ENCODE results near the gene GALNT9. TPM values are rescaled to one million over a fixed set of nuclear protein-coding genes. Genes with fewer than 3 reads are reported as not detected.

The GALNT9 gene
- total RNA-seq, 1 donor from 2014 or later, result 2.1 TPM

DNA sequence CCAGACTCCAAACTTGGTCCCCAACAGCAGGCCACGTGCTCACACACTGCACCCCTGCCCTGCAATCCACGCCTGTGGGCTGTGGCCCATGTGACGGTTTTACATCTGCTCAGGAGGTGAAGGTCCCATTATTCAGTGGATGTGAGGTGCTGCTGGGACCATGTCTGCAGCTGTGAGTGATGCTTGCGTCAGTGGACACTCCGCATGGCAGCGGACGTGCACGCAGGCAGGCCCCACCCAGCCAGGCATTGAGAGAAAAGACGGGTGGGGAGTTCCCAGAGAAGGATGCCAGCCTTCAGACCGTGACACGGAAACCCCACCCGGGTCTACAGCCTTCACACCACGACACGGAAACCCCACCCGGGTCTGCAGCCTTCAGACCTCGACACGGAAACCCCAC is 117.6 kb downstream of the GALNT9 start:
- no peak for TF ChIP-seq EZH2 (IDR thresholded peaks at IDR 0.05; ENCODE audit: insufficient read depth, low read length)
- TF ChIP-seq, protein P1, sequence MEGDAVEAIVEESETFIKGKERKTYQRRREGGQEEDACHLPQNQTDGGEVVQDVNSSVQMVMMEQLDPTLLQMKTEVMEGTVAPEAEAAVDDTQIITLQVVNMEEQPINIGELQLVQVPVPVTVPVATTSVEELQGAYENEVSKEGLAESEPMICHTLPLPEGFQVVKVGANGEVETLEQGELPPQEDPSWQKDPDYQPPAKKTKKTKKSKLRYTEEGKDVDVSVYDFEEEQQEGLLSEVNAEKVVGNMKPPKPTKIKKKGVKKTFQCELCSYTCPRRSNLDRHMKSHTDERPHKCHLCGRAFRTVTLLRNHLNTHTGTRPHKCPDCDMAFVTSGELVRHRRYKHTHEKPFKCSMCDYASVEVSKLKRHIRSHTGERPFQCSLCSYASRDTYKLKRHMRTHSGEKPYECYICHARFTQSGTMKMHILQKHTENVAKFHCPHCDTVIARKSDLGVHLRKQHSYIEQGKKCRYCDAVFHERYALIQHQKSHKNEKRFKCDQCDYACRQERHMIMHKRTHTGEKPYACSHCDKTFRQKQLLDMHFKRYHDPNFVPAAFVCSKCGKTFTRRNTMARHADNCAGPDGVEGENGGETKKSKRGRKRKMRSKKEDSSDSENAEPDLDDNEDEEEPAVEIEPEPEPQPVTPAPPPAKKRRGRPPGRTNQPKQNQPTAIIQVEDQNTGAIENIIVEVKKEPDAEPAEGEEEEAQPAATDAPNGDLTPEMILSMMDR (IDR thresholded peaks at IDR 0.05; ENCODE audit: insufficient read depth, low read depth, low read length), result no peak
- H3K27me3 Mint-ChIP-seq (ENCODE audit: low read depth, unreplicated experiment), result peaks cover 54% of the 10 kb centered on the region

DNA sequence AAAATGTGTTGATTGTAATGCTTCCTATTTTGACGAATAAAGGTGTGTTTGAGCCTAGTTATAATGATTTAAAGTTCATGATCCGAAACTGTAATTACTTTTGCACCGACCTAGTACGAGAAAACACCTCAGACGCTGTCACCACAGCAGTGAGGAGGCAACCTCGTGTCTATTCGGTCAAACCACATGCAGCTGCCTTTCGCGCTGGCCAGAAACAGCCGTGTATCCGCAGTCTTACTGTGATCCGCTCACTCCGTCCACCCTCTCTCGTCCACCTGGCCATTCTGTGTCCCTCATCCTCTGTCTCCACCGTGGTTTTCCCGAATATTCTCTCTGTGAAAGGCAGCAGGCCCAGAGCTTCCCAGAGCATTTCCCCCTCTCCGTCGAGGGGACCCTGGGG is 118.1 kb downstream of the GALNT9 start:
- H3K9me3 ChIP-seq (ENCODE audit: insufficient read depth, low read depth, low read length), result no peaks in the 10 kb centered on the region
- TF ChIP-seq EZH2 (IDR thresholded peaks at IDR 0.05; ENCODE audit: insufficient read depth, low read length), result no peak
- TF ChIP-seq, protein P1 (IDR thresholded peaks at IDR 0.05; ENCODE audit: insufficient read depth, low read depth, low read length), result no peak
- H3K79me2 ChIP-seq (ENCODE audit: insufficient read depth, low read length), result no peaks in the 10 kb centered on the region
- no peaks in the 10 kb centered on the region for H3K4me1 ChIP-seq (ENCODE audit: insufficient read depth, low read length)
- H3K27ac Mint-ChIP-seq (ENCODE audit: unreplicated experiment), result no peak overlapping the region
- H3K4me2 ChIP-seq (ENCODE audit: low read length), result no peak overlapping the region
- DNase-seq (ENCODE audit: low read depth), result no peak
- peaks cover 51% of the 10 kb centered on the region for H3K27me3 Mint-ChIP-seq (ENCODE audit: low read depth, unreplicated experiment)
- H3K27me3 ChIP-seq (ENCODE audit: insufficient read depth, low read length), result no peaks in the 10 kb centered on the region
- H3K9ac ChIP-seq (ENCODE audit: low read length), result no peak overlapping the region
- H3K27ac ChIP-seq (ENCODE audit: low read depth, low read length), result no peak overlapping the region
- no peaks in the 10 kb centered on the region for H4K20me1 ChIP-seq (ENCODE audit: insufficient read depth, low read length)
- no peak overlapping the region for H3K4me3 ChIP-seq (ENCODE audit: insufficient read depth, low read depth, low read length)
- H3K9me3 Mint-ChIP-seq (ENCODE audit: unreplicated experiment), result peaks cover 20% of the 10 kb centered on the region
- no peaks in the 10 kb centered on the region for H3K36me3 ChIP-seq (ENCODE audit: insufficient read depth, low read length)
- FAIRE-seq, result no peak
- H2AFZ ChIP-seq (ENCODE audit: low read depth, low read length), result no peak overlapping the region
- H3K4me3 Mint-ChIP-seq (ENCODE audit: unreplicated experiment), result no peak overlapping the region
- H3K4me1 Mint-ChIP-seq (ENCODE audit: low read depth, unreplicated experiment), result peaks cover 1% of the 10 kb centered on the region
- peaks cover 9% of the 10 kb centered on the region for H3K36me3 Mint-ChIP-seq (ENCODE audit: low read depth, unreplicated experiment)

More for the DNA sequence above, 117.6 kb downstream of the GALNT9 start:
- no peak overlapping the region for H3K27ac Mint-ChIP-seq (ENCODE audit: unreplicated experiment)
- Histone ChIP-seq H3K27me3 (ENCODE audit: insufficient read depth, low read length) (no peaks in the 10 kb centered on the region), H3K36me3 (ENCODE audit: insufficient read depth, low read length) (no peaks in the 10 kb centered on the region), H2AFZ (ENCODE audit: low read depth, low read length) (no peak overlapping the region), H3K9ac (ENCODE audit: low read length) (no peak overlapping the region), H3K27ac (ENCODE audit: low read depth, low read length) (no peak overlapping the region), H3K79me2 (ENCODE audit: insufficient read depth, low read length) (no peaks in the 10 kb centered on the region), H3K4me2 (ENCODE audit: low read length) (no peak overlapping the region), H4K20me1 (ENCODE audit: insufficient read depth, low read length) (no peaks in the 10 kb centered on the region), H3K4me3 (ENCODE audit: insufficient read depth, low read depth, low read length) (no peak overlapping the region), H3K4me1 (ENCODE audit: insufficient read depth, low read length) (no peaks in the 10 kb centered on the region), H3K9me3 (ENCODE audit: insufficient read depth, low read depth, low read length) (no peaks in the 10 kb centered on the region)
- peaks cover 1% of the 10 kb centered on the region for H3K4me1 Mint-ChIP-seq (ENCODE audit: low read depth, unreplicated experiment)
- no peak overlapping the region for H3K4me3 Mint-ChIP-seq (ENCODE audit: unreplicated experiment)
- FAIRE-seq, result no peak
- peaks cover 21% of the 10 kb centered on the region for H3K9me3 Mint-ChIP-seq (ENCODE audit: unreplicated experiment)
- no peak for DNase-seq (ENCODE audit: low read depth)
- peaks cover 12% of the 10 kb centered on the region for H3K36me3 Mint-ChIP-seq (ENCODE audit: low read depth, unreplicated experiment)

DNA sequence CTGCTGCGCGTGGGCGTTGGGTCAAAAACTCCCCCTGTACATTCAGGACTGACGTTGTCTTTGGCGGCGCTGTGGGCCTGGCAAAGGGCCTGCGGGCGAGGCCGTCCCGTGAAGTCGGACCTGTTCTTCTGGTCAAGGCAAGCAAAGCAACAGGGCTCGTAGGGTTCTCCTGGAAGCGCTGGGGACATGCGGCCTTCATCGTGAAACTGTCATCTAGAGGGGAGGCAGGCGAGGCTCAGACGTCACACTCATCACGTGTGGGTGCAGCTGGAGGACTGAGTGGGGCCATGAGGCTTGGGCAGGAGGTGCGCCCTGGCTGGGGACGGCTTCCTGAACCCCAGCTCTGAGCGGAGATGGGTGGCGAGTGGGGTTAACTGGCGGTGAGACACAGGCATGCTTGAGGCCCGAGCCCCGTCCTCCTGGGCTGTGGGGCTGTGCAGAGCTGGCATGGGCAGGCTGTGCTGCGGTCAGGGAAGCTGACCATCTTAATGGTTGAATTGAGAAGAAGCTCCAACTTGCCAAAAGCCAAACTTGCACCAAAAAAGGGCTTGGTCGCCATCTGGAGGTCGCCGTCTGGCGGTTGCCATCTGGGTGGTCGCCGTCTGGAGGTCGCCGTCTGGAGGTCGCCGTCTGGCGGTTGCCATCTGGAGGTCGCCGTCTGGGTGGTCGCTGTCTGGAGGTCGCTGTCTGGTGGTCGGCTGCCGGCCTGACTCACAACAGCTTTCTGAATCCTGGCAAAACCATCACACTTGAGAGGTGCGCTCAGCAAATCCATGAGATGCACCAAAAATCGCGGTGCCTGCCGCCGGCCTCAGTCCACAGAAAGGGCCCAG is 119.0 kb downstream of the GALNT9 start:
- Mint-ChIP-seq H3K9me3 (ENCODE audit: unreplicated experiment) (peaks cover 20% of the 10 kb centered on the region), H3K4me1 (ENCODE audit: low read depth, unreplicated experiment) (peaks cover 1% of the 10 kb centered on the region), H3K4me3 (ENCODE audit: unreplicated experiment) (no peak overlapping the region), H3K27me3 (ENCODE audit: low read depth, unreplicated experiment) (peaks cover 50% of the 10 kb centered on the region), H3K27ac (ENCODE audit: unreplicated experiment) (no peak overlapping the region), H3K36me3 (ENCODE audit: low read depth, unreplicated experiment) (peaks cover 7% of the 10 kb centered on the region)
- Histone ChIP-seq H3K79me2 (ENCODE audit: insufficient read depth, low read length) (no peaks in the 10 kb centered on the region), H3K4me3 (ENCODE audit: insufficient read depth, low read depth, low read length) (no peak overlapping the region), H3K9ac (ENCODE audit: low read length) (no peak overlapping the region), H3K27me3 (ENCODE audit: insufficient read depth, low read length) (peaks cover 6% of the 10 kb centered on the region), H3K27ac (ENCODE audit: low read depth, low read length) (no peak overlapping the region), H3K36me3 (ENCODE audit: insufficient read depth, low read length) (no peaks in the 10 kb centered on the region), H3K4me2 (ENCODE audit: low read length) (no peak overlapping the region), H3K9me3 (ENCODE audit: insufficient read depth, low read depth, low read length) (no peaks in the 10 kb centered on the region), H4K20me1 (ENCODE audit: insufficient read depth, low read length) (no peaks in the 10 kb centered on the region), H2AFZ (ENCODE audit: low read depth, low read length) (no peak overlapping the region), H3K4me1 (ENCODE audit: insufficient read depth, low read length) (no peaks in the 10 kb centered on the region)
- TF ChIP-seq, protein P1 (IDR thresholded peaks at IDR 0.05; ENCODE audit: insufficient read depth, low read depth, low read length), result no peak
- no peak for TF ChIP-seq EZH2 (IDR thresholded peaks at IDR 0.05; ENCODE audit: insufficient read depth, low read length)
- DNase-seq (ENCODE audit: low read depth) (no peak), FAIRE-seq (no peak)

Data from astrocyte (in vitro differentiated cells and primary cell).